ENCODE measurements around the gene P2RY13. TPM values are rescaled to one million over a fixed set of nuclear protein-coding genes. Genes with fewer than 3 reads are reported as not detected.

The P2RY13 gene
- polyA plus RNA-seq, 1 experiment, result not detected

- no peak for TF ChIP-seq CTCF (IDR thresholded peaks at IDR 0.05; ENCODE audit: insufficient read depth, low read depth, low read length)
- ChIA-PET CTCF (interaction anchor here (1.0 to 3.4 kb wide), 3 partner anchors 10 to 29 kb away, joined by 3 to 10 read pairs (median 3); no protein-coding TSS in a partner anchor), POLR2A (no interaction called here)
- DNase-seq (ENCODE audit: low read depth), result no peak
- Histone ChIP-seq H3K4me3 (ENCODE audit: low read depth, low read length) (no peak overlapping the region), H3K27me3 (ENCODE audit: control insufficient read depth, insufficient read depth, low read length) (peaks cover 2% of the 10 kb centered on the region; the same call in 1 of the 2 replicates), H3K36me3 (ENCODE audit: control insufficient read depth, insufficient read depth, low read length) (no peaks in the 10 kb centered on the region)
Observed at GRCh38 chr3:151297429-151297828, 31.9 kb downstream of the P2RY13 start.

- no peak for DNase-seq (ENCODE audit: low read depth)
- no peak for TF ChIP-seq CTCF (IDR thresholded peaks at IDR 0.05; ENCODE audit: insufficient read depth, low read depth, low read length)
- H3K4me3 ChIP-seq (ENCODE audit: low read depth, low read length), result no peak overlapping the region
- H3K27me3 ChIP-seq (ENCODE audit: control insufficient read depth, insufficient read depth, low read length), result peaks cover 2% of the 10 kb centered on the region; the same call in 1 of the 2 replicates
- ChIA-PET POLR2A (no interaction called here), CTCF (no interaction called here)
- no peaks in the 10 kb centered on the region for H3K36me3 ChIP-seq (ENCODE audit: control insufficient read depth, insufficient read depth, low read length)
Observed at GRCh38 chr3:151296226-151296625, 33.1 kb downstream of the P2RY13 start.

- TF ChIP-seq CTCF (IDR thresholded peaks at IDR 0.05; ENCODE audit: insufficient read depth, low read depth, low read length), result no peak
- Histone ChIP-seq H3K36me3 (ENCODE audit: control insufficient read depth, insufficient read depth, low read length) (no peaks in the 10 kb centered on the region), H3K27me3 (ENCODE audit: control insufficient read depth, insufficient read depth, low read length) (no peaks in the 10 kb centered on the region)
Observed at GRCh38 chr3:151293127-151293526, 36.2 kb downstream of the P2RY13 start.

GRCh38 chr3:151290673-151291072 is 38.7 kb downstream of the P2RY13 start:
- no peak for DNase-seq (ENCODE audit: low read depth)
- ChIA-PET POLR2A (no interaction called here), CTCF (interaction anchor here (1.0 to 1.1 kb wide), 2 partner anchors 14 to 38 kb away, joined by 3 read pairs; no protein-coding TSS in a partner anchor)
- no peak overlapping the region for H3K4me3 ChIP-seq (ENCODE audit: low read depth, low read length)
- peak; percentile 58 for TF ChIP-seq CTCF (IDR thresholded peaks at IDR 0.05; ENCODE audit: insufficient read depth, low read depth, low read length)
- H3K27me3 ChIP-seq (ENCODE audit: control insufficient read depth, insufficient read depth, low read length), result no peaks in the 10 kb centered on the region
- no peaks in the 10 kb centered on the region for H3K36me3 ChIP-seq (ENCODE audit: control insufficient read depth, insufficient read depth, low read length)

More at GRCh38 chr3:151293127-151293526, 36.2 kb downstream of the P2RY13 start:
- H3K4me3 ChIP-seq (ENCODE audit: low read depth, low read length), result no peak overlapping the region
- ChIA-PET CTCF (interaction anchor here (1.0 to 1.9 kb wide), 7 partner anchors 25 to 546 kb away, joined by 3 to 8 read pairs (median 4); no protein-coding TSS in a partner anchor), POLR2A (no interaction called here)
- DNase-seq (ENCODE audit: low read depth), result no peak

- no peak for TF ChIP-seq CTCF (IDR thresholded peaks at IDR 0.05; ENCODE audit: insufficient read depth, low read depth, low read length)
- H3K36me3 ChIP-seq (ENCODE audit: control insufficient read depth, insufficient read depth, low read length), result no peaks in the 10 kb centered on the region
- POLR2A ChIA-PET, result no interaction called here
- no peak for DNase-seq (ENCODE audit: low read depth)
- CTCF ChIA-PET, result interaction anchor here (0.6 to 6.6 kb wide), 9 partner anchors 12 to 615 kb away, joined by 3 to 60 read pairs (median 4); no protein-coding TSS in a partner anchor
- H3K4me3 ChIP-seq (ENCODE audit: low read depth, low read length), result no peak overlapping the region
- no peaks in the 10 kb centered on the region for H3K27me3 ChIP-seq (ENCODE audit: control insufficient read depth, insufficient read depth, low read length)
Observed at GRCh38 chr3:151289445-151289844, 39.9 kb downstream of the P2RY13 start.
